NCI-H774 (cell line): ENCODE measurements around the gene ABCF1.

Experiments
- DNase-seq: peaks from one replicate; lab custom pipeline; 2025; lab: John Stamatoyannopoulos, UW

Gene ABCF1

DNA sequence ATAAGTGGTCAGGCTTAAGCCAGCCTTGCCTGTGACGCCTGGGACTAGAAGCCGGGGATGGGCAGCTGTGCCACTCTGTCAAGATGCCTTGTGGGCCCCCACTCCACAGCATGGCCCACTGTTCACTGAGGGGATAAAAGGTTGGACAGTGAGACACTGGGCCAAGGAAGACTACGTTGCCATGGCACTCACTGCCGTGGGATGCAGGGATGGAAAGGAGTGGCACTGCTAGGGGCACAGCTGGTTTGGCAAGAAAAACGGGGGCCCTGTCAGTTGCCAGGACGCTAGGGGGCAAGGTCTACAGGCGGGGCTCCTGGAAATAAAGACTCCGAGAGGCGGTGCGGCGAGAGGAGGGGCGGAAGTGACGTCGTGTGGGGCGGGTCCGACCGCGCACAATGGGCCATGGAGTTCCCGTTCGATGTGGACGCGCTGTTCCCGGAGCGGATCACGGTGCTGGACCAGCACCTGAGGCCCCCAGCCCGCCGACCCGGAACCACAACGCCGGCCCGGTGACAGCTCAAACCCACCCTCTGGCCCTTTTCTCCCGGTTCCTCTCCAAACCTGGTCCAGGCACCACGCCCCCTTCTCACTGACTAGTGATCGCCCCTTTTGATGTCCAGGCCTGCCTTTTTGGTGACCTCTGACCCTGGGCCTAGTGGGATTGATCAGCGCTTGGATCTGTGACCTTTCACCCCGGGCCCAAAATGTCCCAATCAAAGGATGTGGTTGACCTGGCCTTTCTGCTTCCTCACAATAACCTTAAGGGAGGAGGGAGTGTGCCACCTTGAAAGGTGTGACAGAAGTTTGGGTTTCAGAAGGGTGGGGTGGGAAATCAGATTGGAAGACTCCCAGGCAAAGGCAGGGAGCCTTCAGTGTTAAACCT, 55.5 kb downstream of the ABCF1 start, which contains the start of gene ATAT1:
TSS of gene ATAT1 (plus strand) at position 391 of the 883 bp plus-strand sequence.
- peak; percentile 58 for DNase-seq

DNA sequence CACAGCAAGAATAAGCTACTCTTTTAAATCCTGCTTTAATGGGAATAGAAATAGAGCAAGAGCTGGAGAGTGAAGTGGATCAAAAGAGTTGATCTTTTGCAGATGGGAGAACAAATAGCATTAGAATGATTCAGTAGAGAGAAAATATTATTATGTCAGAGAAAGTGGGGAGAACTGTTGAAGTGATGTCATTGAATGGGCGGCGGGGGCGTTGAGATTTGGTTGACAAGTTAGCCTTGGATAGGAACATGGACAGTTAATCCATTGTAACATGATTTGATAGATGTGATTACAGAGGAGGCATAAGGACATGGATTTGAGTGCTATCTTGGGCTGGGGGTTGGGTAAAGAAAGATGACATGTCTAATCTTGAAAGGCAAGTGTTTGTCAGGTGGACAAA, 64.6 kb downstream of the ABCF1 start:
- no peak for DNase-seq

DNA sequence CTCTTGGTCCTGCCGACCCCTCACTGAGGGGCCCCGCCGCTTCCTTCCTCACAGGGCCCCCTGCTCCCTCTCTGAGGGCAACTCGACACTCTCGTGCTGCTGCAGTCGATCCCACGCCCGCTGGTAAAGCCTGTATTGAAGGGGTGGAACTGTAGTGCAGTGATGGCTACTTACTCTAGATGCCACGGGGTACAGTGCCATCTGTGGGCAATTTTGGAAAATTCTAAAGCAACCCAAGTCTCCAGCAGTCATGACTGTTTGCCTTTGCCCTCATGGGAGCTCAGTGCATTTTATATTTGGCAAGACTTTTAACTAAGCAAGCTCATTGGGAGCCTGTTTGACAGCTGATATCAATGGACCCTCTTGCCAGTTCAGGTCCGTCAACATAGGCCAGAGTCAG, 69.2 kb downstream of the ABCF1 start:
- no peak for DNase-seq

DNA sequence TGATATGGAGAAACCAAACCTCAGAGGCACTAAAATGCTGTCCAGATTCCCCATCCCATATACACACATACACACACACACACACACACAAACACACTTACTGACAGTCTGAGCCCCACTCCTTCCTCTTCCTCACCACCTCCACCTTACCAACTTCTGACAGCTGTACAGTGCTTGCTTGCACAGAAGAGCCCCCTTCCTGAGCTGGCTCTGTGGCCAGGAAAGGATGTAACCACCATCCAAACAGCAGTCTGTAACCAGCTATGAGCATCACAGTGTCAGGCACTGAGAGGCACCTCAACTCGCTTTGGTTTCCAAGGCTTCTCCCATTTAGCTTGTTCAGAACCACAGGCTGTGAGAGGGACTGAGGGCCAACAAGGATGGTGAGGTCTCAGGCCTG, 69.8 kb downstream of the ABCF1 start:
- no peak for DNase-seq
